ENCODE data around the gene DYNC1I1.

Gene DYNC1I1

GRCh38 chr7:96034940-96035727 lies 262.8 kb downstream of the DYNC1I1 start:
- DNase-seq, result no peak

DNA sequence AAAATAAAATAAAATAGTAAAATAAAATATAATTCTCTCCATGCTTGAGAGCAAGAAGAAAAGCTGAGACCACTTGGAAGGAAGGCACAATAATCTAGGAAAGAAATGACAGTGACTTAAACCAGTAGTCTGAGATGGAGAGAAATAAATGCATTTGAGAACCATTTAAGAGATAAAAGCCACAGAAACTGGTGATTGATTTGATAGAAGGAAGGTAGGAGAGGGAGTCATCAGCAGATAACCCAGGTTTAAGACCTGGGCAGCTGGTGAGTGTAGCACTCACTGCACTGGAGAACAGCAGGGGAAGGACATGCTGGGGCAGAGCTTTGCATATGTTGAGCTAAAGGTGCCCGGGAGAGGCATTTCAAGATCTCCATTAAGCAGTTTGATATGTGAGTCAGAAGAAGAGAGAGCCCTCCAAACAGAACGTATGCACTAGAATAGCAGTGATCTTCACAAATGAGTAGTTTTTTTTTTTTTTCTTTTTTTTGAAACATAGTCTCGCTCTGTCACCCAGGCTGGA lies 268.0 kb downstream of the DYNC1I1 start:
- no peak for DNase-seq

GRCh38 chr7:96041171-96041570 lies 268.8 kb downstream of the DYNC1I1 start:
- no peak for DNase-seq

DNA sequence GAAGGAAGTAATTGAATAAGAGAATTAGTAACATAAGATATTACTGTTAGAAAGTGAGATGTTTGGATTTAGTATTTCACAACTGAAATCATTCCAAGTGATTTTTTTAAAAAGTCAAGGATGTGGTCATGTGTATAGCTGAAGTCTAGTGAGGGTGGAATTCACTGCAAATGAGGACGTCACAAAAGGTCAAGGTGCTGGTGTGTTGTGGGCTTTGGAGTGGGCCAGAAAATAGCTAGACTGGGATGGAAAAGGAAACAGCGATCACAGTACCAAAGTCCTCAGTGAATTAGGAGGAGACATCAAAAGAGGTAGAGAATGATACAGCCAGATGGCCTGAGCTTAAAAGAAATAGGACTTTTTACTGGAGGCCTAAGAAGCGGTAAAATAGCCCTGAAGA lies 272.8 kb downstream of the DYNC1I1 start:
- no peak for DNase-seq

- DNase-seq, result no peak
Measured at GRCh38 chr7:96045919-96046318, 273.6 kb downstream of the DYNC1I1 start.

GRCh38 chr7:96052289-96052688 lies 279.9 kb downstream of the DYNC1I1 start:
- no peak for DNase-seq

DNA sequence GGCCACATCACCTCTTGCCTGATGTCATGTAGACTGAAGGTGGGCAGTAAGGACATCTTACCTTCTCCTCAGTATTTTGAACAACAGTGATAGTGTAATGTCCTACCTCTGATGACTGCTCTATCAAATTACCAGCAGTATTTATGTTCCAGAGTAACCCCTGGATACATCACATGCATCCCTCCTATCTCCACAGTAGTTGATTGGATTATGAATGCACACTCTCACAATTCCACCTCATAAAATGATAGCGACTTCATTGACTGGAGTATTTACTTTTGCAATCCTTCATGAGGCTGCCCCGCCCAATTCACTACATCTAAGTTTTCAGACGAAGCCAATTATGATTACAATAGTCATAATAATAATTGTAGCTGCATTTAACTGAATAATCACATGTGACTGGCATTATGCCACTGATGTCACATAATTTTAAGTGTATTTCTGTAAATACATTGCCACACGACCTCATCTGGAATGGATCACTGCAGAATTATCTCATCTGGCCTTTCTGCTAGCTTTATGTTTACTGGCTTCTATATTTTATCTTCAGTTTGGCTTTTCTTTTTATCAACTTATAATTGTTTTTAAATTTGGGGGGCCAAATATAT lies 280.6 kb downstream of the DYNC1I1 start:
- no peak for DNase-seq

- no peak for DNase-seq
Measured at GRCh38 chr7:96055717-96056116, 283.4 kb downstream of the DYNC1I1 start.

GRCh38 chr7:96059075-96059474 lies 286.7 kb downstream of the DYNC1I1 start:
- no peak for DNase-seq

GRCh38 chr7:96061009-96061408 lies 288.7 kb downstream of the DYNC1I1 start:
- DNase-seq, result no peak

DNA sequence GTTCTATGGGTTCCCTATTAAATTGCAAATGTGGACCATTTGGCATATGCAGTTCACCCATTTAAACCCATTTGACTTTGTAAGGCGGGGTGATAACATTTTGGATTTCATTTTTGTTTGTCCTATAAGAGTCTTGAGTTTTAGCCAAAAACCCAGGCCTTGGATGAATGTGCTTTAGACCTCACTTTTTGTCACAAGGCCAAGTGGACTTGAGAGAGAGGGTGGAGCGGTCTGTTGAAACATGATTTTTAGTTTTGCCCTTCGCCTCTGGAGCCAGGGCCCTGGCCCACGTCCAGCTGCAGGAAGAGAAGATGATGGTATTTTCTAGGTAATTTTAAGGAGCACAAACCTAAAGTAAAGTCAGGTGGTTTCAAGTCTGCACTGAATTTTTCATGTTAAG lies 289.5 kb downstream of the DYNC1I1 start:
- DNase-seq, result no peak

DNA sequence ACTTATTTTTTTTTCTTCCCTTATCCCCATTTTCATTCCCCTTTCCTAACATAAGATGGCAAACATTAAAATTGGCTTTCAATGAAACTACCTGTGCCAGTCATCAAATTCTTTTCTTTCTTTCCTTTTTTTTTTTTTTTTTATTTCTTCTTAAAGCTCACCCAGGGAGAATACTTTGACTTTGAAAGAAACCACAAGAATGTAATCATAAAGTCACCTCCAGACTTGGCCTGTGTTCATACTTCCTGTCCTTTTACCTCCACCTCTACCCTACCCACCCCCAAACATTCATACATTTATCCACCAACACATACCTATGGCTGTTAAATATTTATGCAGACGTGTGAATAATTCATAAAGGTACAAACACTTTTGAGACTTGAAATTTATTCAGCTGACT lies 295.0 kb downstream of the DYNC1I1 start:
- DNase-seq, result no peak

DNA sequence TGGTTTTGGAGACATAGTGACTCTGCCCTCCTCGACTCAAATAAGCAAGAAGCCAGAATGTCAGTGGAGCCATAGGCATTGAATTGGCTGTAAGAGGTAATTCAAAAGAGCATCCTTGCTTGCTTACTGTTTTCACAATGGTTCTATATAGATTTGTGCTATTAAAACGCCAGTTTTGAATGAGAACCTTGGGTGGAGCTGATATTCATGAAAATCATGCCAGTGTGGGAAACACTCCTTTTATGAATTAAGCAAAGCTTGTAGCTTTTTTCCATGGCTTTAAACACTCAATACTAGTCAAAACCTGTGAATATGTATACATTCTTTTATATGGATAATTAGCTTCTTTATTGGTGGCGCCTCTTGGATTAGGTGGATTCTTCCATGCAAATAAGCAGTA lies 297.0 kb downstream of the DYNC1I1 start:
- no peak for DNase-seq

- DNase-seq, result no peak
Measured at GRCh38 chr7:96074871-96075270, 302.5 kb downstream of the DYNC1I1 start.

DNA sequence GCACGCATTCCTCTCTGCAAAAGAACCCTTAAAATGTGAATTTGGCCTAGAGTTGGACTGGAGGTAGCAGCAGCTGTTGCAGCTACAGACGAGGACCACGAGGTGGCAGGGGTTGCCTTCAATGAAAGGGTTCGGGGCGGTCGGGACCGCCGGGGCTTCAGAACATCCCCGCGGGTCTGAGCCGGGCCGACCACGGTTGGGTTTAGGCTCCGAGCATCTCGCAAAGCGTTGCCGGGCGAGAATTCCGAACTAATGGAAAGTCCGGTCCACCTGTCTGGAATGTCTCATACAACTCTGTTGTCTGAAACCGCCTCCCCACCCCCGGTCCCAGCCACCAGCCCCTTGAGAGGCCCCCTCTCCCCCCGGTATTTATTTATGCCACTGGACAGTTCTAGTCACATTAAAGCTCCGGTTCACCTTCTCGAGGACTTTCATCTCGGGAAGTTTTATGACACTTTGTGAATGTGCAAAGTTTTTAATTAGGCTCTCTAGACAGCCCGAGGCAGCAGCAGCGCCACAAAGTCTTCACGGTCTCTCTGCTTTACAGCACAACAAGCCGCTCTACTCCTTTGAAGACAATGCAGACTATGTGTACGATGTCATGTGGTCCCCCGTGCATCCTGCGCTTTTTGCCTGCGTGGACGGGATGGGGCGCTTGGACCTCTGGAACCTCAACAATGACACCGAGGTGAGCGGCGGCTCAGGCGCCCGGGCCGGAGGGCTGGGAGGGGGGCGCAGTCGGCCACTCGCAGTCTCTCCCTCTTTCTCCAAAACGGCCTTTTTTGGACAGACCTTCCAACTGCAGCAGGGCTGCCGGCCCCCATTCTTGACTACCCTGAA lies 303.4 kb downstream of the DYNC1I1 start:
- peak; percentile 43 for DNase-seq

- no peak for DNase-seq
Measured at GRCh38 chr7:96076350-96076707, 304.0 kb downstream of the DYNC1I1 start.

GRCh38 chr7:96080027-96080426 lies 307.7 kb downstream of the DYNC1I1 start:
- no peak for DNase-seq

DNA sequence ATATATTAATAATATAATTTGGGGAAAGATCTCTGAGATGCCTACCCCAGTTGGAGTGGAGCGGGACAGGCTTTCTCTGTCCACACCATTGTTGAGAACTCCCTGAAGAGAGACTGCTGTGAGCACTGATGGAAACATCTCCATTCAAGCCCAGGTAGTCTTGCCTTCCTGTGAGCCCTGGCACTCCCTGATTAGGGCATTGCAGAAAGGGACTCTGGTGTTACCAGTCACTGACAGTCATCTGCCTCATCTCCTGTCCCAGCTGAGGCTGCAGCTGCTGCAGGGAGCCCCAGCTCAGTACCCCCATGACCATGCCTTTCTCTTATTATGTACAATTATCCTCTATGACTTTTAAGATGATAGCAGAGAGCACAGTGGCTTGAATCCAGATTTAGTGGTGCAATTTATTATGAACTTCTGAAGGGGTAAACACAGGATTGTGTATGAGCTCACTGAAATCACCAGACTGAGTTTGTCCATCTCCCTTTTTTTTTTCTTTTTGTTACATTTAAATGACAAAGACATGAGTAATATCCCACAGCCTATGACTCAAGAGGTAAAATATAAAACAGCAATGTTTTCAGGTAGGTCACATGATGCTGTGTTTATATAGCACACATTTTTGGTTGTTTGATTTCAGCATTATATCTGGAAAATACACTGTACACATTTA lies 312.7 kb downstream of the DYNC1I1 start:
- DNase-seq, result no peak

- no peak for DNase-seq
Measured at GRCh38 chr7:96085953-96086352, 313.6 kb downstream of the DYNC1I1 start.

- no peak for DNase-seq
Measured at GRCh38 chr7:96088579-96088978, 316.2 kb downstream of the DYNC1I1 start.

- DNase-seq, result no peak
Measured at GRCh38 chr7:96089511-96089910, 317.2 kb downstream of the DYNC1I1 start.

DNA sequence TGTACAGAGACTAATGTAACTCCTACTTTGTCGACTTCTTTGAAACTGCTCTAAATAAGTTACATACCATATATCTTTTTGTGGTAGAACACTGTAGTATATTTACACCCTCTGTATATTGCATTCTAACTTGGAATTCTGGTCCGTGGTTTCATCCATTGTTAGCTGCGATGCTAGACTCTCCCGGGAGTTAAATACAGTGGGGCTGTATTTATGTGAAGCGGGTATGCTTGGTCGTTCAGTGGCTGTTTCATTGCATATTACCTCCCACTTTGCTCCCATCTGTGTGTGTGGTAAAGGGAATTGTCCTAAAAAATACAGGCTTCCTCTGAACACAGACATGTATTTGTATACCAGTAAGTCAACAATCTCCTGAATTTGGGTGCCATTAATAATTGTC lies 318.4 kb downstream of the DYNC1I1 start:
- DNase-seq, result no peak

DNA sequence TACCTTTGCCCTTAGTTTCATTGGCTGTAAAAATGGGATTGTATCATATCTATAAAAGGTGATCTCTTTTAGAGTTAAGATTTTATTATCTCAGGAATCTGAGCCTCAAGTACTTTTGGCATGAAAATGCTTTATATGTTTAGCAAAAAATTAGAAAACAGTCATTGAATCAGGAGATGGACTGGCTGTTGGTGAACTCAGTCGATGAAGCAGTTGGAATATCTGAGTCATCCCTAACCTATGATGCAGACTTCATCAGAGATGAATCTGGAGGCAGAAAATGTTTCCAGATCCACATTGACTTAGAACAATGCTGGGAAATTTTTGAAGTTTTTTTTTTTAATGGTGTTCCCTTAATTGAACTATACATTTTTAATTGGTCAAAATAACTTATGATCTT lies 321.1 kb downstream of the DYNC1I1 start:
- DNase-seq, result no peak

Measured in CD4-positive, alpha-beta T cell treated with Interleukin-21 for 1 hour (primary cell).